ENCODE measurements around the gene TDRD10.
"Not testable (repeated sequence)": the region's sequence is repeated elsewhere in the genome, so short reads cannot be mapped to it uniquely, and the experiment has no call there.

GRCh38 chr1:154531950-154532349, 29.9 kb downstream of the TDRD10 start:
- TF ChIP-seq CTCF (conservative IDR thresholded peaks at IDR 0.05); ZFX (IDR thresholded peaks at IDR 0.05): not testable (repeated sequence)

Measured in C4-2B (cell line).